ENCODE results near the gene HOXA13.

HOXA13 gene

GRCh38 chr7:27146491-27147198 lies 53.2 kb downstream of the HOXA13 start:
- DNase-seq: no peak

DNA sequence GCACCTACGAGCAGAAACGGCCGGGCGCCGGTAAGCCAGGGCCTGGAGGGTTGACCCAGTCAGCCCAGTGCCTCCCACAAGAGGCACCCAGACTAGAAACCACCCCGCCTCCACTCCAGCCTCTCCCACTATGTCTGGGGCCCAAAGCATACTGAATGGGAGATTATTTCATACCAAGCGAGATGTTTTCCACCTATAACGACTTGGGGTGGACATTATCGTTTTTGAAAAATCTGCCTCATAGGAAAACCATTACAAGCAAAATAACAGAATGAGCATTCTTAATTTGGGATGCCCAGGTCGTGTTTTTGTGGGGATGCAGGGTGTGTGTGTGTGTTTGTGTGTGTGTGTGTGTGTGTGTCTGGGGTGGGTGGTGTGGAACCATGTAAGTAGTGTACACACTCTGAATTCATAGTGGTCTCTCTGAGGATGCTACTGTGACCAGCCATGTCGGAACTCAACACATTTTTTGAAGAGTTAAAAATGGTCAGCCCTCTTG lies 53.9 kb downstream of the HOXA13 start:
- no peak for DNase-seq

DNA sequence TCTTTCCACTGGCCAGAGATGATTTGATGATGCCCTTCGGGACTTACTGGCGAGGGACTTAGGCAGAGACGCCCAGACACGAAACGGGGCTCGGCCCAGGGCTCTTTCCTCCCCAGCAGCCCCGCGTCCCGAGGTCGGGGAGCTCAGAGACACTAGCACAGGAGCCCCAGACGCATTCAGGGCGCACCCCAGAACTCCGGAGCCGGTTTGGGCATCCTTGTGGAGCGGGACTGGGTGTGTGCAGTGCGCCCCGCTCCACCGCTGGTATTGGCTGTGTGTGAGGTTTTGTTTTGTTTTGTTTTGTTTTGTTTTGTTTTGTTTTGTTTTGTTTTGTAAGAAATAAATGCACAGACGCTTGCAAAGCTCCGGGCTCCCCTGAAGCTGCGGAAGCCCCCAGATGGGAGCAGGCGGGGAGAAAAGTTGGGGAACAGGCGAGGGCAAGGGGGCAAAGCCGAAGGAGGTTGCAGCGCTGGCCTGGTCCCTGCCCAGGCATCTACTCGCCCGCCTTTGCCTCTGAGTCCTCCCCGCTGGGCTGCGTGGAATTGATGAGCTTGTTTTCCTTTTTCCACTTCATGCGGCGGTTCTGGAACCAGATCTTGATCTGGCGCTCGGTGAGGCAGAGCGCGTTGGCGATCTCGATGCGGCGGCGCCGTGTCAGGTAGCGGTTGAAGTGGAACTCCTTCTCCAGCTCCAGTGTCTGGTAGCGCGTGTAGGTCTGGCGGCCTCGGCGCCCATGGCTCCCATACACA lies 54.6 kb downstream of the HOXA13 start:
- no peak for DNase-seq

- no peak for DNase-seq
These were observed 55.1 kb downstream of the HOXA13 start for GRCh38 chr7:27144781-27145164.

All from T-helper 1 cell (primary cell).